Liver (tissue), 9 donors: Measurements from ENCODE around the gene EML6. TPM values are rescaled to one million over a fixed set of nuclear protein-coding genes. Genes with fewer than 3 reads are reported as not detected.

Experiments used
- DNase-seq: peaks from one replicate; pipeline ENCODE4 v3.0.0-alpha.2; 2017; ENCODE audit warnings: low spot score
- H3K27ac ChIP-seq, 2 donors: one replicate each; pipeline ENCODE4 v1.7.0; 2013; ENCODE audit warnings: inconsistent platforms in 2 of 2, low read length in 2 of 2, control low read depth in 1 of 2, low read depth in 1 of 2, mild to moderate bottlenecking in 1 of 2
- H3K27me3 ChIP-seq, 4 donors: one replicate each; pipeline versions ENCODE4 v1.6.1 to v1.7.0; 2013; ENCODE audit warnings: low read length in 3 of 4, inconsistent platforms in 1 of 4, mild to moderate bottlenecking in 1 of 4, moderate library complexity in 1 of 4; ENCODE audit not compliant: control insufficient read depth in 4 of 4, insufficient read depth in 4 of 4
- H3K36me3 ChIP-seq, 4 donors: one replicate each; pipeline versions ENCODE4 v1.6.1 to v1.7.0; 2013; ENCODE audit warnings: low read length in 3 of 4, mild to moderate bottlenecking in 3 of 4, low read depth in 1 of 4, moderate library complexity in 1 of 4; ENCODE audit not compliant: control insufficient read depth in 4 of 4, insufficient read depth in 3 of 4
- H3K4me1 ChIP-seq, 4 donors: one replicate each; pipeline versions ENCODE4 v1.6.1 to v1.7.0; 2013; ENCODE audit warnings: low read length in 3 of 4, mild to moderate bottlenecking in 3 of 4, moderate library complexity in 1 of 4; ENCODE audit not compliant: control insufficient read depth in 4 of 4, insufficient read depth in 4 of 4
- H3K4me3 ChIP-seq, 3 donors: one replicate each; pipeline versions ENCODE4 v1.6.1 to v1.7.0; 2013; ENCODE audit warnings: low read length in 3 of 3, control low read depth in 1 of 3, low read depth in 1 of 3, mild to moderate bottlenecking in 1 of 3
- H3K9ac ChIP-seq, 2 donors: one replicate each; pipeline ENCODE4 v1.7.0; 2013; ENCODE audit warnings: low read length in 2 of 2, mild to moderate bottlenecking in 2 of 2, moderate library complexity in 2 of 2, control low read depth in 1 of 2, low read depth in 1 of 2
- H3K9me3 ChIP-seq, 4 donors: one replicate each; pipeline versions ENCODE4 v1.6.1 to v1.7.0; 2013; ENCODE audit warnings: low read length in 3 of 4; ENCODE audit not compliant: control insufficient read depth in 4 of 4
- ATF3 ChIP-seq: IDR thresholded peaks from 2 replicates; pipeline ENCODE4 v1.6.1; 2016; ENCODE audit warnings: antibody characterized with exemption
- CTCF ChIP-seq: fragments of 150-350 bp; IDR thresholded peaks from 2 replicates; pipeline ENCODE4 v1.5.1; 2017; ENCODE audit warnings: improper control_type of control experiment, low read depth, low read length; ENCODE audit not compliant: missing input control
- EGR1 ChIP-seq, 2 donors: IDR thresholded peaks; 2 replicates each; pipeline ENCODE4 v1.6.1; 2016 to 2018; ENCODE audit warnings: antibody characterized with exemption in 2 of 2, low read depth in 2 of 2
- FOXA1 ChIP-seq: IDR thresholded peaks from 2 replicates; pipeline ENCODE4 v1.6.1; 2016; ENCODE audit warnings: antibody characterized with exemption
- FOXA2 ChIP-seq: IDR thresholded peaks from 2 replicates; pipeline ENCODE4 v1.6.1; 2016; ENCODE audit warnings: antibody characterized with exemption
- GABPA ChIP-seq, 2 donors: IDR thresholded peaks in 1 of 2; conservative IDR thresholded peaks in 1 of 2; 2 replicates each; pipeline ENCODE4 v1.6.1; 2016; ENCODE audit warnings: antibody characterized with exemption in 2 of 2, mild to moderate bottlenecking in 1 of 2, moderate library complexity in 1 of 2
- HNF4A ChIP-seq, 2 donors: conservative IDR thresholded peaks; 2 replicates each; pipeline ENCODE4 v1.6.1; 2016; ENCODE audit warnings: antibody characterized with exemption in 2 of 2, mild to moderate bottlenecking in 2 of 2
- HNF4G ChIP-seq: IDR thresholded peaks from 2 replicates; pipeline ENCODE4 v1.6.1; 2016; ENCODE audit warnings: antibody characterized with exemption
- JUND ChIP-seq, 2 donors: IDR thresholded peaks; 2 replicates each; pipeline ENCODE4 v1.6.1; 2016; ENCODE audit warnings: antibody characterized with exemption in 2 of 2
- NR2F2 ChIP-seq: IDR thresholded peaks from 2 replicates; pipeline ENCODE4 v1.6.1; 2016; ENCODE audit warnings: antibody characterized with exemption
- RAD21 ChIP-seq, 2 donors: IDR thresholded peaks; 2 replicates each; pipeline ENCODE4 v1.6.1; 2016; ENCODE audit warnings: antibody characterized with exemption in 2 of 2, mild to moderate bottlenecking in 2 of 2
- RXRA ChIP-seq, 2 donors: IDR thresholded peaks; 2 replicates each; pipeline ENCODE4 v1.6.1; 2017 to 2018; ENCODE audit warnings: antibody characterized with exemption in 2 of 2, mild to moderate bottlenecking in 1 of 2
- SP1 ChIP-seq: IDR thresholded peaks from 2 replicates; pipeline ENCODE4 v1.6.1; 2018; ENCODE audit warnings: antibody characterized with exemption, mild to moderate bottlenecking
- TAF1 ChIP-seq: conservative IDR thresholded peaks from 2 replicates; pipeline ENCODE4 v1.6.1; 2016; ENCODE audit warnings: antibody characterized with exemption, mild to moderate bottlenecking
- YY1 ChIP-seq: IDR thresholded peaks from 2 replicates; pipeline ENCODE4 v1.6.1; 2016; ENCODE audit warnings: antibody characterized with exemption, mild to moderate bottlenecking
- ZBTB33 ChIP-seq: IDR thresholded peaks from 2 replicates; pipeline ENCODE4 v1.6.1; 2016; ENCODE audit warnings: antibody characterized with exemption
- WGBS: extraction: QIAGEN DNeasy Blood & Tissue Kit; methylation state at CpG from one replicate; pipeline ENCODE4 v1.1.7; 2013; 5-methylcytosine and 5-hydroxymethylcytosine counted together
- polyA plus RNA-seq, 2 donors: library from polyadenylated mRNA; stranded (reverse) in 1 of 2; unstranded in 1 of 2; fragments of 200-250 nt in 1 of 2; fragments of >200 nt in 1 of 2; fragmentation: Nextera tagmentation in 1 of 2; extraction: Ambion mirVana in 1 of 2; gene quantifications; one replicate each; pipeline versions ENCODE4 v1.2.1 to v1.2.3, GENCODE V29; 2013 to 2015
- total RNA-seq, 2 donors: library from RNA; depleted of rRNA; stranded (reverse); fragments of >200 nt; gene quantifications; one replicate each; pipeline ENCODE4 v1.2.3, GENCODE V29; 2014
- TF ChIP-seq, protein P1 (sequence below): IDR thresholded peaks from 2 replicates; pipeline ENCODE4 v1.6.1; 2016; ENCODE audit warnings: antibody characterized with exemption
- TF ChIP-seq, protein P2 (sequence below): IDR thresholded peaks from 2 replicates; pipeline ENCODE4 v1.6.1; 2016; ENCODE audit warnings: antibody characterized with exemption, mild to moderate bottlenecking
- donor health status: healthy.
- donor health status: healthy.
- donor health status: healthy.
- donor health status: healthy.
- donor health status: healthy.

Gene EML6
- total and polyA plus RNA-seq, 4 donors: 0.33 to 3.0 (median 1.4) TPM

GRCh38 chr2:54809819-54810218 is 86.4 kb downstream of the EML6 start (continued):
- no peak for TF ChIP-seq ZBTB33
- no peak for TF ChIP-seq RAD21 (IDR thresholded peaks at IDR 0.05)

- DNase-seq: no peak
- H3K27me3 ChIP-seq: no peaks in the 10 kb centered on the region
- H3K9me3 ChIP-seq: no peaks in the 10 kb centered on the region
- H3K4me3 ChIP-seq: no peak overlapping the region
- H3K27ac ChIP-seq: no peak overlapping the region
- no peaks in the 10 kb centered on the region for H3K4me1 ChIP-seq
- TF ChIP-seq HNF4A (conservative IDR thresholded peaks at IDR 0.05) (no peak), TAF1 (no peak), RXRA (IDR thresholded peaks at IDR 0.05) (no peak), FOXA2 (no peak), JUND (IDR thresholded peaks at IDR 0.05) (no peak), NR2F2 (no peak), YY1 (no peak), ZBTB33 (no peak), SP1 (no peak), GABPA (IDR thresholded peaks at IDR 0.05 in 1 of 2, conservative IDR thresholded peaks at IDR 0.05 in 1 of 2) (no peak), RAD21 (IDR thresholded peaks at IDR 0.05) (no peak), HNF4G (no peak), FOXA1 (no peak), ATF3 (no peak), CTCF (no peak), EGR1 (IDR thresholded peaks at IDR 0.05; ENCODE audit: low read depth in 2 of 2) (no peak)
- TF ChIP-seq, protein P1, sequence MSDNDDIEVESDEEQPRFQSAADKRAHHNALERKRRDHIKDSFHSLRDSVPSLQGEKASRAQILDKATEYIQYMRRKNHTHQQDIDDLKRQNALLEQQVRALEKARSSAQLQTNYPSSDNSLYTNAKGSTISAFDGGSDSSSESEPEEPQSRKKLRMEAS: no peak
- TF ChIP-seq, protein P2, sequence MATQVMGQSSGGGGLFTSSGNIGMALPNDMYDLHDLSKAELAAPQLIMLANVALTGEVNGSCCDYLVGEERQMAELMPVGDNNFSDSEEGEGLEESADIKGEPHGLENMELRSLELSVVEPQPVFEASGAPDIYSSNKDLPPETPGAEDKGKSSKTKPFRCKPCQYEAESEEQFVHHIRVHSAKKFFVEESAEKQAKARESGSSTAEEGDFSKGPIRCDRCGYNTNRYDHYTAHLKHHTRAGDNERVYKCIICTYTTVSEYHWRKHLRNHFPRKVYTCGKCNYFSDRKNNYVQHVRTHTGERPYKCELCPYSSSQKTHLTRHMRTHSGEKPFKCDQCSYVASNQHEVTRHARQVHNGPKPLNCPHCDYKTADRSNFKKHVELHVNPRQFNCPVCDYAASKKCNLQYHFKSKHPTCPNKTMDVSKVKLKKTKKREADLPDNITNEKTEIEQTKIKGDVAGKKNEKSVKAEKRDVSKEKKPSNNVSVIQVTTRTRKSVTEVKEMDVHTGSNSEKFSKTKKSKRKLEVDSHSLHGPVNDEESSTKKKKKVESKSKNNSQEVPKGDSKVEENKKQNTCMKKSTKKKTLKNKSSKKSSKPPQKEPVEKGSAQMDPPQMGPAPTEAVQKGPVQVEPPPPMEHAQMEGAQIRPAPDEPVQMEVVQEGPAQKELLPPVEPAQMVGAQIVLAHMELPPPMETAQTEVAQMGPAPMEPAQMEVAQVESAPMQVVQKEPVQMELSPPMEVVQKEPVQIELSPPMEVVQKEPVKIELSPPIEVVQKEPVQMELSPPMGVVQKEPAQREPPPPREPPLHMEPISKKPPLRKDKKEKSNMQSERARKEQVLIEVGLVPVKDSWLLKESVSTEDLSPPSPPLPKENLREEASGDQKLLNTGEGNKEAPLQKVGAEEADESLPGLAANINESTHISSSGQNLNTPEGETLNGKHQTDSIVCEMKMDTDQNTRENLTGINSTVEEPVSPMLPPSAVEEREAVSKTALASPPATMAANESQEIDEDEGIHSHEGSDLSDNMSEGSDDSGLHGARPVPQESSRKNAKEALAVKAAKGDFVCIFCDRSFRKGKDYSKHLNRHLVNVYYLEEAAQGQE: no peak
- H3K36me3 ChIP-seq: no peaks in the 10 kb centered on the region
- 91% methylated on average over 3 of the region's 3 CpGs for WGBS
- no peak overlapping the region for H3K9ac ChIP-seq
Observed at GRCh38 chr2:54810246-54810645, 86.8 kb downstream of the EML6 start.
